Gastrocnemius medialis (tissue), 4 donors: Measurements from ENCODE around the gene FYB1. TPM values are rescaled to one million over a fixed set of nuclear protein-coding genes. Genes with fewer than 3 reads are reported as not detected.

Experiments
- ATAC-seq, 2 donors: fragments of 150-250 bp; one replicate each; pipeline ENCODE4 v1.9.1; 2016
- DNase-seq, 2 donors: peaks; one replicate each; pipeline ENCODE4 v3.0.0-alpha.2; 2019
- H3K27ac ChIP-seq, 4 donors: fragments of 200-600 bp; sonication (generic); 1 replicate in 1 of 4; 2 replicates in 3 of 4; pipeline ENCODE4 v1.5.1; 2016 to 2018; ENCODE audit warnings: mild to moderate bottlenecking in 2 of 4, moderate library complexity in 1 of 4
- H3K27me3 ChIP-seq, 3 donors: fragments of 200-600 bp; sonication (generic) in 2 of 3; 1 replicate in 1 of 3; 2 replicates in 2 of 3; pipeline versions ENCODE4 v1.5.1 to v1.6.0; 2016 to 2019; ENCODE audit warnings: mild to moderate bottlenecking in 1 of 3, moderate library complexity in 1 of 3
- H3K36me3 ChIP-seq, 2 donors: fragments of 200-600 bp; sonication (generic) in 1 of 2; one replicate each; pipeline ENCODE4 v1.5.1; 2017 to 2018
- H3K4me1 ChIP-seq, 2 donors: fragments of 200-600 bp; sonication (generic) in 1 of 2; one replicate each; pipeline ENCODE4 v1.5.1; 2016 to 2017; ENCODE audit warnings: mild to moderate bottlenecking in 2 of 2
- H3K4me3 ChIP-seq, 4 donors: fragments of 200-600 bp; sonication (generic) in 3 of 4; 1 replicate in 1 of 4; 2 replicates in 3 of 4; pipeline ENCODE4 v1.5.1; 2016 to 2019; ENCODE audit warnings: mild to moderate bottlenecking in 2 of 4
- H3K9me3 ChIP-seq, 3 donors: fragments of 200-600 bp; sonication (generic) in 2 of 3; 1 replicate in 1 of 3; 2 replicates in 2 of 3; pipeline ENCODE4 v1.5.1; 2016 to 2019
- POLR2A ChIP-seq, 2 donors: fragments of 450-650 bp; IDR thresholded peaks; one replicate each; pipeline ENCODE4 v1.6.1; 2017; ENCODE audit warnings: antibody characterized with exemption in 2 of 2, mild to moderate bottlenecking in 2 of 2, moderate library complexity in 2 of 2
- in situ Hi-C, 4 donors: fragments of 200-750 bp; cut with MboI; loops; one replicate each; pipeline versions ENCODE4 v1.15.0 to v1.8.0; 2017; ENCODE audit warnings: low sequenced_read_pairs in 4 of 4
- intact Hi-C: fragments of 100-400 bp; cut with DNase I; formaldehyde crosslinking; loops from one replicate; pipeline ENCODE4 v1.15.1; 2023; ENCODE audit warnings: low total_unique reads
- total RNA-seq, 4 donors: library from RNA; depleted of rRNA; stranded (reverse); fragments of >200 nt; gene quantifications; one replicate each; pipeline versions ENCODE4 v1.1.0 to v1.2.3, GENCODE V29; 2016
- TF ChIP-seq, protein P1 (sequence below), 5 experiments: fragments of 450-650 bp in 3 of 5; fragments of 200-600 bp in 2 of 5; sonication (generic) in 2 of 5; IDR thresholded peaks in 4 of 5; conservative IDR thresholded peaks in 1 of 5; 1 replicate in 4 of 5; 2 replicates in 1 of 5; pipeline ENCODE4 v1.5.1; 2016 to 2019; ENCODE audit warnings: antibody characterized with exemption in 5 of 5, mild to moderate bottlenecking in 3 of 5, moderate library complexity in 3 of 5

Gene FYB1
- total RNA-seq, 4 donors from 2014 or later = 1.1 to 5.6 (median 2.6) TPM

- ATAC-seq (peak; percentile 75 to 91), DNase-seq (peak; percentile 22 to 39)
- H3K9me3 ChIP-seq = no peaks in the 10 kb centered on the region
- no peak overlapping the region for H3K4me3 ChIP-seq
- in situ Hi-C loops (loop anchor here in 3 of 4 donors (5.0 to 10.0 kb wide), 2 partner anchors 86 to 88 kb away; no protein-coding TSS in a partner anchor), intact Hi-C loops (loop anchor here (1.0 to 2.0 kb wide), 2 partner anchors 76 to 86 kb away; no protein-coding TSS in a partner anchor)
- peaks cover 7 to 12% of the 10 kb centered on the region in 2 donors for H3K4me1 ChIP-seq
- no peaks in the 10 kb centered on the region for H3K36me3 ChIP-seq
- no peaks in the 10 kb centered on the region for H3K27me3 ChIP-seq
- H3K27ac ChIP-seq = no peak overlapping the region
- TF ChIP-seq, protein P1, sequence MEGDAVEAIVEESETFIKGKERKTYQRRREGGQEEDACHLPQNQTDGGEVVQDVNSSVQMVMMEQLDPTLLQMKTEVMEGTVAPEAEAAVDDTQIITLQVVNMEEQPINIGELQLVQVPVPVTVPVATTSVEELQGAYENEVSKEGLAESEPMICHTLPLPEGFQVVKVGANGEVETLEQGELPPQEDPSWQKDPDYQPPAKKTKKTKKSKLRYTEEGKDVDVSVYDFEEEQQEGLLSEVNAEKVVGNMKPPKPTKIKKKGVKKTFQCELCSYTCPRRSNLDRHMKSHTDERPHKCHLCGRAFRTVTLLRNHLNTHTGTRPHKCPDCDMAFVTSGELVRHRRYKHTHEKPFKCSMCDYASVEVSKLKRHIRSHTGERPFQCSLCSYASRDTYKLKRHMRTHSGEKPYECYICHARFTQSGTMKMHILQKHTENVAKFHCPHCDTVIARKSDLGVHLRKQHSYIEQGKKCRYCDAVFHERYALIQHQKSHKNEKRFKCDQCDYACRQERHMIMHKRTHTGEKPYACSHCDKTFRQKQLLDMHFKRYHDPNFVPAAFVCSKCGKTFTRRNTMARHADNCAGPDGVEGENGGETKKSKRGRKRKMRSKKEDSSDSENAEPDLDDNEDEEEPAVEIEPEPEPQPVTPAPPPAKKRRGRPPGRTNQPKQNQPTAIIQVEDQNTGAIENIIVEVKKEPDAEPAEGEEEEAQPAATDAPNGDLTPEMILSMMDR (IDR thresholded peaks at IDR 0.05 in 4 of 5, conservative IDR thresholded peaks at IDR 0.05 in 1 of 5) = peak; percentile 72 to 84 (median 82)
- TF ChIP-seq POLR2A (IDR thresholded peaks at IDR 0.05) = no peak
These were observed 138.7 kb downstream of the FYB1 start for GRCh38 chr5:39080597-39081204.

DNA sequence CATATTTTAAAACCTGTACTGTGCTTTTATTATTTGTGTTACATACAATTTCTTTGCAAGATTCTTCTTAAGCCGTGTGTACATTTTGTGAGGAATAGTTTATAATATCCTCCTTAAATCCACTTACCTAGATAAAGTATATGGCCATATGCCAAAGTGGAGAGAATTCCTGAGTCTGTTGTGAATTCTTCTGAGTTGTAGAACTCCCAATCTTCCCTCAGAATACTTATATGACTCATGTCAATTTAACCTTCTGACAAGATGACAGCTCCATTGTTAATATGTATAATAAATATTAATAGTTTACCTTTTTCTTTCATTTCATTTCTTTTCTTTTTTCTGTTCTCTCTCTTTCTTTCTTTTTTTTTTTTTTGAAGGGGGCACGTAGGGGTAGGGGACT, 139.2 kb downstream of the FYB1 start:
- peaks cover 11 to 16% of the 10 kb centered on the region in 2 donors for H3K4me1 ChIP-seq
- no peak overlapping the region for H3K4me3 ChIP-seq
- no peak for DNase-seq
- no peak overlapping the region for H3K27ac ChIP-seq
- H3K27me3 ChIP-seq = no peaks in the 10 kb centered on the region
- in situ Hi-C loops = loop anchor here in 3 of 4 donors (5.0 to 10.0 kb wide), 2 partner anchors 85 to 88 kb away; no protein-coding TSS in a partner anchor
- no peaks in the 10 kb centered on the region for H3K9me3 ChIP-seq
- H3K36me3 ChIP-seq = no peaks in the 10 kb centered on the region
- intact Hi-C loops = loop anchor here (1.0 to 2.0 kb wide), 2 partner anchors 75 to 86 kb away; no protein-coding TSS in a partner anchor
- TF ChIP-seq, protein P1 (IDR thresholded peaks at IDR 0.05 in 4 of 5, conservative IDR thresholded peaks at IDR 0.05 in 1 of 5) = no peak
- no peak for TF ChIP-seq POLR2A (IDR thresholded peaks at IDR 0.05)
- no peak for ATAC-seq

GRCh38 chr5:39079147-39079546, 140.2 kb downstream of the FYB1 start:
- DNase-seq = no peak
- Histone ChIP-seq H3K27ac (no peak overlapping the region), H3K4me3 (no peak overlapping the region), H3K4me1 (peaks cover 11 to 17% of the 10 kb centered on the region in 2 donors), H3K9me3 (no peaks in the 10 kb centered on the region), H3K27me3 (no peaks in the 10 kb centered on the region), H3K36me3 (no peaks in the 10 kb centered on the region)
- intact Hi-C loops = loop anchor here (10.0 kb wide), 1 partner anchor 524 kb away; the partner anchor contains the start of gene LIFR
- in situ Hi-C loops = loop anchor here in 1 of 4 donors (5.0 kb wide), 1 partner anchor 72 kb away; no protein-coding TSS in a partner anchor
- no peak for ATAC-seq
- no peak for TF ChIP-seq POLR2A (IDR thresholded peaks at IDR 0.05)
- TF ChIP-seq, protein P1 (IDR thresholded peaks at IDR 0.05 in 4 of 5, conservative IDR thresholded peaks at IDR 0.05 in 1 of 5) = no peak

- H3K9me3 ChIP-seq = no peaks in the 10 kb centered on the region
- H3K36me3 ChIP-seq = no peaks in the 10 kb centered on the region
- TF ChIP-seq POLR2A (IDR thresholded peaks at IDR 0.05) = no peak
- TF ChIP-seq, protein P1 (IDR thresholded peaks at IDR 0.05 in 4 of 5, conservative IDR thresholded peaks at IDR 0.05 in 1 of 5) = no peak
- H3K4me1 ChIP-seq = peaks cover 21 to 25% of the 10 kb centered on the region in 2 donors
- peak overlapping the region in 1 of 4 donors; percentile 4 for H3K4me3 ChIP-seq
- intact Hi-C loops = loop anchor here (10.0 kb wide), 1 partner anchor 522 kb away; the partner anchor contains the start of gene LIFR
- H3K27me3 ChIP-seq = no peaks in the 10 kb centered on the region
- in situ Hi-C loops = loop anchor here in 1 of 4 donors (5.0 kb wide), 1 partner anchor 70 kb away; no protein-coding TSS in a partner anchor
- no peak for ATAC-seq
- DNase-seq = no peak
- H3K27ac ChIP-seq = peak overlapping the region; percentile 98 to 100 (median 99)
These were observed 142.3 kb downstream of the FYB1 start for GRCh38 chr5:39076757-39077728.
